LHCN-M2 (cell line): ENCODE measurements around the gene SLC40A1. TPM values are rescaled to one million over a fixed set of nuclear protein-coding genes. Genes with fewer than 3 reads are reported as not detected.

Experiments
- DNase-seq: peaks from one replicate; pipeline ENCODE4 v3.0.0-alpha.2; 2012; ENCODE audit warnings: low read depth
- total RNA-seq: library from RNA; depleted of rRNA; stranded (reverse); fragments of >200 nt; gene quantifications from 2 replicates; pipeline ENCODE4 v1.2.3, GENCODE V29; 2014

SLC40A1 gene
- total RNA-seq, 1 experiment from 2014 or later, result 7.6 TPM

- DNase-seq, result no peak
Observed at GRCh38 chr2:189541591-189541990, 39.0 kb downstream of the SLC40A1 start.

GRCh38 chr2:189540551-189540950, 40.0 kb downstream of the SLC40A1 start:
- DNase-seq, result no peak

- DNase-seq, result no peak
Observed at GRCh38 chr2:189538402-189538801, 42.2 kb downstream of the SLC40A1 start.

GRCh38 chr2:189536830-189537229, 43.8 kb downstream of the SLC40A1 start:
- no peak for DNase-seq

DNA sequence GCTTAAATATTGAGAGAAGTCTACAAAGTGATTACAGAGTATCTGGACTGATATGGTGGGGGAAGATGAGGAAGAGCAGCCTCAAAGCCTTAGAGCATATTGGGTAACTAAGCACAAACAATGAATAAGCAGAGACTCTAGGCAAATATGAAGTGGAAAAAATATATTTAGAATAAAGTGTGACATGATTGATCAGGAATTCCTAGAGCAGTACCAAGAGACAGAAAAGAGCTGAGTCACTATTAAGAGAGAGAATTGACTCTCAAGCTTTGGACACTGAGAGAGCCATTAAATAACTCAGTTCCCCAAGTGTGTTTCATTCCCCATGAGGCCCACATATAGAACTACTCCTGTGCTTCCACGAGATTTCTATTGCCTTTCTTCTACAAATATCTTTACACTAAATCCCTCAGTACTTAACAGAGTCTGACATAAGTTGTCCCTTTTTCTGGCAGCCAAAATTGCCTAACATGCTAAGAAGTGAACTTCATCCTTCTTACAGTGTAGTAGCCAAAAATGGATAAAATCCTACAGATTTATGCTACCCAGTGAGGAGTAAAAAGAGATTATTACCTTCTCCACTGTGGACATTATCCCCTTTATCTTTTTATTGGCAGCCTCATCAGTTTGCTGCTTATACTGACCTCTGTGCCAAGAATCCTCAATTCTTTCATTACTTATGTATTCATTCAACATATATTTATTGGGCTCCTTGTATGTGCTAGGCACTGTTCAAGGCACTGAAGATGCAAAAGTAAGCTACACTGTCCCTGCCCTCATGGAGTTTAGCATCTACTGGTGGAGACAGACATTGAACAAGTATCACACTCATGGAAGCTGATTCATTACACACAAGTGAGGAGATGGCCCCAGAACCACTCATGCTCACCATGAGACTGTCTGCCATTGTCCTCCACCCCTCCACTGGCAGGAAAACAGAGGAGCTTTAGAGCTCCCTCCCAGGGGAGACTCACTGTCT, 45.4 kb downstream of the SLC40A1 start:
- peak; percentile 59 for DNase-seq

DNA sequence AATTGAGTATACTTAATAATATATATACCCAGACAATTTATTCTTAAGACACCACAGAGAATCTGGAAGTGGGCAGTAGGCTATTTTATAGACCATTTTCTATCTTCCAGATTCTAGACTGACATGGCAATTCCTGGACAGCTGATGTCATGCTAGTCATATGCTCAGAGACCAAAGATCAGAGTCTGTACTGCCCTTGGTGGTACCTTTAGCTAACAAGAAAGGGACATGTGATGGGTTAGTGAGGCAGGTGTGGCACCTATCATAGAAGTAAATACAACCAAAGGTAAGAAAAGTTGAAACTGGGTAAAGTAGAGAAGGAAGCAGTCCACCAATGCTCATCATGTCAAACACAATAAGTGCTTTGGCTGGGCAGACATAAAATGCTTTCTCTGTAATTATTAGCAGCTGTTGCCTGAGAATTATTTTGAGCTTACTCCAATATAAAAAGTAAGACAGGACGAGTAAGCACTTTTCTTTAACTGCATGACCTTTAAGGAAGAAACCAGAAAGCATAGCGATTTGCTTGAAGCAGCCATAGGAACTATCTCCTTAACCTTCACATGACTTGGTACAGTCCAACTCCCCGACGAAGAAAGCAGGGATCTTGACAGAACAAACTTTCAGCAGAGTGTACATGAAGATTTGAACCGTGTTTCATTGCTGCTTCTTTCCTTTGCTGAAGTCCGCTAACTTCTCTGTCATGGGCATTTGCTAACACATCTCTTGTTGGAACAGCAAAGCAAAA, 47.1 kb downstream of the SLC40A1 start:
- no peak for DNase-seq

DNA sequence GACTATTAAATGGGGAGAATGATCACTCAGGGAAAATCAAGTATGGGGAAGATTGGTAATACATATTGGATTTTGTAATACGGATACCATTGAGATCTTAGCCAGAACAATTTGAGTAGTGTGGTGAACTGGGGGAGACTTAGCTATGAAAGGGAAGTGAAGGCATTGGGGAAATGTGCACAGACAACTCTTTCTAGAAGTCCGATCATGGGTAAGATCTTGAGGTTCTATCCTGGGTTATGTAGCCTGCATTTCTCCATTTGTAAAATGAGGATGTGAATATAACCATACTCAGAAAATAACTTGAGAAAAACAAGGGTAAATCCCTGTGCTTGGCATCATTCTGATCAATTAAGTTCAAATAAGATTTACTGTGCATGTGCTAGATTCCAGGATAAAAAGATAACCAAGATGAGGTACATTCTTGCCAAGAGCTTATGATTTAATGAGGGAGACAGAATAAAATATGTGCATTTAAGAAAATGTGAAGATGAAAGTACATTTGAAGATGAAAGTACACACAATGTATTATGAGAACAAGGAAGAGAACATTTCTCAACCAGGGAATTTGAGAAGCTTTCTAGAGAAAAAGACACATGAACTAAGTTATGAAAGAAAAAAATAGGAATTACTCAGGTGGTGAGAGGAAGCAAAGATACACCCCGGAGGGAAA, 49.5 kb downstream of the SLC40A1 start:
- no peak for DNase-seq

DNA sequence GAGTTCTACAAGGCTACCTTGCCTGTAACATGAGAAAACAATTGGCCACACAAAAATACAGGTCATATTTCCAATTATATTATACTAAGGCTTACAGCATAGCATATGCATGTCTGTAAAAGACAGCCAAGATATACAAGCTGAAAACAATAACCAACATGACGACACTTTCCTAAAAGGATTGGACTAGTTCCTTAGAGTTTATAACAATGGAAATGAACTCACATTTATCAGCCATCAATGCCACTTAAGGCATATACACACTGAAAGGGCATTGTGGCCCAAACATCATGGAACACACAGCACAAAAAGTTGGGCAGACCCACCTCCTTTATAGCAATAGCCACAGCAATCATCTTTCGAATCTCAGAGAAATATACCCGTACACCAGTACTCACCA, 52.0 kb downstream of the SLC40A1 start:
- DNase-seq, result no peak

DNA sequence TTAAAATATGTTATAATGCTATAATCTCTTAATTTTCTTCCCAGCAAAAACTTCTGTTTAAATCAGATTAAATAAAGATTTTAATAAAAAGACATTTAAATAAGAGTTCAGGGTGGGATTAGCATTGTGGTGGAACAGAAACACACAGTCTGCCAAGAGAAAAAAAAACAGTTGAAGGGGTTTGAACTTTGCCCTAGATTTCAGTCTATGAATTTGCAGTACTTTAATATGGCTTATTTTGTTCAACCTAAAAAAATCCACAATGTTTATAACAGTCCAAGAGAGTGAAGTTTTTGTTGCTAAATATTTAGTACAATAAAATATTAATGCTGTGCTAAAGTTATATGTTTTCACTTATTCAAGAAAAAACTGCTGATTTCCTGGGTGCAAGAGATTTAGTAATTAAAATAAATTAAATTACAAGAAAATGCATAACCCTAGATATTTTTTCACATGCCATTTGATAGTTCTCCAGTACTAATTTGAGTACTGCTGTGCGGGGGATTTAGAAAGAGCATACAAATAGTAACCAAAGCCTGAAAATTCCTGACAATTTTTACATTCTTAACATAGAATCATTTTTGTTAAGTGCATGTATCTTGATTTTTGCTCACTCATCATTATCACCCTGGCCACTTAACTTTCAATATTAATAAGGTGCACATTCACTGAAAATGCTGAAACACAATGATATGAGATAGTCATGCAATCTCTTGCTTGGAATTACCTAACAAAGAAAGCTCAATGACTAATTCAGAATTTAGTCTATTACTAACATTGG, 52.6 kb downstream of the SLC40A1 start:
- no peak for DNase-seq

DNA sequence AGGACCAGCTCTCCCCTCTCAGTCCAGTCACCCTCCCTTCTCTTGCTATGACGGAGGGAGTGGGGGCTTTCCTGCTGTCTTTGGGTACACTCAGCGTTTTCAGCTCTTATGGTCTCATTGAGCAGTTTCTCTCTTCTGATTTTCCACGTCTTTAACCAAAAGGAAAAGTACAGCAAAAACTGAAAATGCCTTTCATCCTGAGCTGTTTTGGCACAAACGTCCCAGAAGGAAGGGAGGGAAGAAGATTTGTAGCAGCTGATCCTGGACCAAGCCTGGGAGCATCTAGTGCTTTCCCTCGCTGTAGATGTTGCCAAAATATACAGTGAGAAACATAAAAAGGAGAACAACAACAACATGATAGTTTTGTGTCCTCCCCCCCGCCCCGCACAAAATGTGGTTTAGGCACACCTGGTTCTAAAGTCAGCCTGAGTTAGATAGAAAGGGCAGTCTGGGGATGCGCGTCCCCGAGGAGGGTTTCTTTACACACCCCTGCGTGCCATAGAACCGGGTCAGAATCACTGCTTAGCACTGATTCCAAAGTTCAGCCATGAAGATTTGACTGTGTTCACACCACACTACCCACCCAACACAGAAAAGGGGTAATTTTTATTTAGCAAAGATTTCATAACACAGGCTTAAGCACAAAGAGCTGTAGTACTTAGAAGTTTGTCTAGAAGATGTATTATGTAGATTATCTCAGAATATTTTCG, 53.4 kb downstream of the SLC40A1 start:
- DNase-seq, result no peak

- no peak for DNase-seq
Observed at GRCh38 chr2:189526241-189526640, 54.3 kb downstream of the SLC40A1 start.

DNA sequence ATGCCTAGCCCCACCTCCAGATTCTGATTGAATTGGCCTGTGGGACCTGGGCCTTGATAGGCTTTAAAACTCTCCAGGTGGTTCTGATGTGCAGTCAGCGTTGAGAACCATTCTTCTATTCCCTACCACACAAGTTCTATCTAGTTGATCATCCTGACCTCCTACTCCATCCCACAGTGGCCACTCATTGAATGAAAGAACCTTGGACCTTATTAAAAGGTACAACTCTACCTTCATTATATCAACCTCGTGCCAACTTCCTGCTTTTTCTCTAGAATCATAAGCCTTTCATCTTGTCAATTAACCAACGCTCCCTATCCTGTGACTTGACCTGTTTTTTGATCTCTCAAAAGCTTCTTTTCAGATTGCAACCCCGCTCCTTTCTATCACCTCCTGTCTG, 55.8 kb downstream of the SLC40A1 start:
- DNase-seq, result no peak

- DNase-seq, result no peak
Observed at GRCh38 chr2:189522435-189523151, 58.0 kb downstream of the SLC40A1 start.

DNA sequence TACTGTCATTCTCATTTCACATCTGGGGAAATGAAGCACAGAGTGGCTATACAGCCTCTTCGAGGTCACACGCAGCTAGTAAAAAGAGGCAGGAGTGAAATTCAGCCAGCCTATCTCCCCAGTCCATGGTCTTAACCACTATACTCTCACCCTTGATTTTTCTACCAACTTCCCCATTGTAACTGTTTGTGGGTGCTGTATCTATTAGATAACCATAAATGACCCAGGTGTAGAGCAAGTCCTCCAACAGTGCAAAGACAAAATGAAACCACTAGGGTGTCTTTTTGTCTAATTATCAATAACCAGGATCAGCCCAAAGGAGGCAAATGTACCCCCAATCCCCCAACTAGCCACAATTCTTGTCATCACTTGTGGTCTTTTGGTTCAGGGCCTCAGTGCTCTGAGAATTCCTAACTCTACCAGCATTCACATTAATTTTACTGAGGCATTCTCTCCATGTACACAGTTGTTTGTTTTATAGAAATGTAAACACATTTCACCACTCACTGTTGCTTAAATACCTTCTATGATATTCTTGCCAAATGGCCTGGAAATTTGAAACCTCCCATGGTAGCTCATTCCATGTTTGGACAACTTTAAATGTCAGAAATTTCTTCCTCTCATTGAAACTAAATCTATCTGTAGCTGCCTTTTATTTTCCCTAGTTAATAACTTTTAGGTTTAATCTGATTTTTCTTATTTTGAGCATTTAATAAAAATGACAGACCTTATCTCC, 58.7 kb downstream of the SLC40A1 start:
- peak; percentile 42 for DNase-seq

DNA sequence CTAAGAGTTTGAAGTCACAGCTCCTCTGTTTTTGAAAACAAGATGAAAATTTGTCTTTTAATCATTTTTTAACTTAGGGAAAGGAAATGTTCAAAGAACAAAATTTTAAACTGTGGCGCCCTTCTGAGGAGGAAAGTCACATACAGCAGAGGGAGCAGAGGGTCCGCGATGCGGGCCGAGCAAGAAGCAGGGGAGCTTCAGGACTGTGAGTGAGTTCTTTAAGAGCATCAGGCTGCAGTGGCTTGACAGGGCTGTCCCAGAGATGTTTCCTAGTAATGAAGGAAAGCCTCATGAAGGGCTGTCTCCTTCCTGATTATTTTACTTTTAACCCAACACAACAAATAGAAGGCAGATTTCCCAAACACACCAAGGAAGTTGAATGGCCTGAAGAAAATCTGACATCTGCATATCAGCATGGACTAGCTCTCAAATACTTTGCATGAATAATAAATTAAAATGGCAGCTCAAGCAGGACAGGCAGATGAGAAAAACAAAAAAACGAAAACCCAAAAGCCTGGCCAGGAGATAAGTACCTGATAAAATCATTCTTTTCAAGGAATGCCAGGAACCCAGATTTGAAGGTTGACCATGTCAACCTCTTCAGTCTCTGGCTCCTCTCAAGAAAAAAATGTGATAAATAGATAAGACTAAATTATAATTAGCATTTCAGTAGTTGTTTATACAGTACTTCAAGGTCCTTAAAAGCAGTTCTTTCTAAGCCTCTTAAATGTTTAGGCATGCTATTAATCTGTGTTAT, 60.8 kb downstream of the SLC40A1 start:
- DNase-seq, result no peak

GRCh38 chr2:189517847-189518535, 62.6 kb downstream of the SLC40A1 start:
- DNase-seq, result peak; percentile 62

DNA sequence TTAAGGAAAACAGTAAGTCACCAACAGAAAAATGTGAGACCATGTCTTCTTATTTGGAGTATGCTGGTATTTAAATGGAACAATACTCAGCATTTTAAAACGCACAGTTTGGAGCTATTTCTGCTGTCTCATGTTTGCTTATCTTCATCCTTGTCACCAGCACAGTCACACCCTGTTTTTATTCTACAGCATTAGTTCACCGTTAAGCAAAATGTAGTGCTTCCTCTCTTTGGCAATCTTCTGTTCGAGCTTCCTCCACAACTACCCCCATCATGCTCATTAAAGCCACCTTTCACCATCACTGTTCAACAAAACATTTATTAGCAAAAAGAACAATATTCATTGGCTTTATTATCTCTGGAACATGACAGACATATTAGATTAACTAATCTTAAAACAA, 64.0 kb downstream of the SLC40A1 start:
- DNase-seq, result no peak

GRCh38 chr2:189515264-189515663, 65.3 kb downstream of the SLC40A1 start:
- DNase-seq, result peak; percentile 75
